Measurements from ENCODE around the gene C5orf15.
"Not testable (repeated sequence)": the region's sequence is repeated elsewhere in the genome, so short reads cannot be mapped to it uniquely, and the experiment has no call there.

The C5orf15 gene

GRCh38 chr5:133962131-133962530, 6.3 kb downstream of the C5orf15 start:
- no peak for DNase-seq

DNA sequence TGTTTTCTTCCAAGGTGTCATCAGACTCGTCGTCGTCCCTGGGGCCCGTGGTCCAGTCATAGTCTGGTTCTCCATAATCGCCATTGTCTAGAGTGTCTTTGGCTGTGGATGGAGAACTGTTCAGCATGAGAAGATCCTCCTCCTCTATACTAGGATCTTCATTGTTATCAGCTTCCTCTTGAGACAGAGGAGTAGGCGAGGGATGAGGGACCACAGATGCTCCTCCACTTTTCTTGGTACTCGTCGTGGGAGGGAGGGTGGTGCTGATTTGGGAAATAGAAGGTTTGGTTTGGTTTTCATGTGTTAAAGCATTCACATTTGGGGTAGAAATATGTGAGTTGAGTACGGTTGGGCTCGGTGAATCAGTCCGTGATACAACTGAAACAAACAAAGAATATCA, 8.8 kb downstream of the C5orf15 start:
- DNase-seq = no peak

DNA sequence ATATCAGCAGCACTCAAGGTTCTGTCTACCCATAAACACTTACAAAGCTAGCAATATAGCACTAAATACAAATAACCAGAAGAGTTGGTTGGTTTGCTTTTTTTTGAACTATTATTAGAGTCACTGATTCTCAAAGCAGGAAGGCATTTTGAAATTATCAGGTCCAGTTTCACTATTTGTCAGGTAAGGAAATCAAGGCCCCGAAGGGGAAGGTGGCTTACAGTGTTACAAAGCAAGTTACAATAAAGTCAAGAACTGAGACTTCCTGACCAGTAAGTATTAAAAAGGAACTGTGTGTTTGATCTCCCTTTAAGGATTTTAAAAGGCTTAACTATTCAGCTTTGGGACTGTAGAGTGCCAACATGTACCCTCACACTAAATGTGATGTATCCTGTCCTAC, 10.8 kb downstream of the C5orf15 start:
- DNase-seq = no peak

- DNase-seq = no peak
Observed at GRCh38 chr5:133957080-133957479, 11.3 kb downstream of the C5orf15 start.

GRCh38 chr5:133956196-133956595, 12.2 kb downstream of the C5orf15 start:
- DNase-seq = not testable (repeated sequence)

DNA sequence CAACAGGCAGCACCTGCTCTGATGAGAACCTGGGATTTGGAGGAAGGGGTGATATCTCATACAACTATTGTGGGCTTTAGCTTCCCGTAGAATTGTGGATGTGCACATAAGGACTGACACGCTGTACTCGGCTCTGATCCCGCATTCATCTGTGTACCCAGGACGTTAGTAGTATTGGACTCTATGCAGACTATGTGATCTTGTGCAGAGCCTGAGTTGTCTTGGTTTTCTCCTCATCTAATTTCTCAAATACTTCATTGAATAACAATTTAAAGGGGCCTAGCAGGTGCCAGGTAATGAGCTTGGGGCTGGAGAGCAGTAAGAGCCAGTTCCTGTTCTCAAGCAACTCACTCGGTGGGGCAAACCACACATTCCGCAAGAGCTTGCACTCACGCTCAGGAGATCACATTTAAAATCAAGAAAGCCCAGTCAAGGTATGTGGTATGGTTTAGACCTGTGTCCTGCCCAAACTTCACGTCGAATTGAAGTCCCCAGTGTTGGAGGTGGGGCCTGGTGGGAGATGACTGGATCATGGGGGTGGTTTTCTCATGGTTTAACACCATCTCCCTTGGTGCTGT, 14.8 kb downstream of the C5orf15 start:
- DNase-seq = no peak

- DNase-seq = no peak
Observed at GRCh38 chr5:133952729-133953567, 15.5 kb downstream of the C5orf15 start.

DNA sequence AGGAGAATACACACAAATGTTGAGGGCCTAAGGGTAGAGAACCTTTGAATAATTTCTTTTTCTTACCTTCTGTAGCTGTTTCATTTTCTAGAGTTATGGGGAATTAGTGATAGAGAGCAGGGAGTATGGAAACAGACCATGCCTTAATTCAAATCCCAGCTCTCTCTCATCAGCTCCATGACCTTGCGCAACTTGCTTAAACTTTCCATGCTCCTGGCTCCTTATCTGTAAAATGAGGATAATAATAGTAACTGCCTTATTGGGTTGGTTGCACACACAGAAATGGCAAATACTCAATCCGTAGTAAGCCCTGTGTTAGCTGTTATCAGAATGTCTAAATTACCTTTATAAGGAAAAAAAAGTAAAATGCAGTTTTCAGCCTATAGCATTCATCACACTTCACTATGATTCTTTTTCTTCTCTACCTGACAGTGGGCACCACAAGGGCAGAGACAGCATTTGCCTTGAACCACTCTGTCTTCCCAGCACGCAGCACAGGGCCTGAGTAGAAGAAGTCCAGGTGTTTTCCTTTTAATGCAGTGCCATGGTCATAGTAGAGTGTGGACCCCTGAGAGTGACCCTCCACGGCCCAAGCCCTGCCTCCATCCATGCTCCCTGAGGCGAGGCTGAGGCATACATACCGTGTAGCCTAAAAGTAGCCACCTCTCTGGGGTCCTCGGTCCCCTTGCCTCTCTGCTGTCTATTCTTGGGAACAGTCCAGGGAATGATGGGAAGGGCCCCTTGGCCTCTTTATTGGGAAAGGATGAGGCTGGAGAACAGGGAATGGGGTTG, 17.4 kb downstream of the C5orf15 start:
- DNase-seq = no peak

GRCh38 chr5:133948721-133949120, 19.7 kb downstream of the C5orf15 start:
- no peak for DNase-seq

DNA sequence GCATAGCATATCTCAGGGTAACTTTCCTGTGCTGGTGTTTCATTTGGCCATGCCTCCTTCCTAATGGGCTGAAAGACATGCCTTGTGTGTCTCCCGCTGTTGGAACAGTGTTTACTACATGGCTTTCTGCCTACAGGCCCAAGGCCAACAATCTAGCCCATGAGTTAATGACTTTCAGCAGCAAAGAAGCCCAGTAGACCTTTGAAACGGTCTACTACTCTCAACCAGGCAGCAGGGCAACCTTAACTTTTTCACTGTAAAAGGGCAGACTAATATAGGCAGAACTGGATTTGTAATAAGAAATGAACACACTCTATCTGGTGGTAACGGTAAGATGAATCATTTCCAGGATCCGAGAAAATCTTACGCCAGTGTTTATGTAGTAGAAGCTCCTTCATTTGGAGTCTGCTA, 21.0 kb downstream of the C5orf15 start:
- no peak for DNase-seq

- no peak for DNase-seq
Observed at GRCh38 chr5:133945568-133945967, 22.9 kb downstream of the C5orf15 start.

DNA sequence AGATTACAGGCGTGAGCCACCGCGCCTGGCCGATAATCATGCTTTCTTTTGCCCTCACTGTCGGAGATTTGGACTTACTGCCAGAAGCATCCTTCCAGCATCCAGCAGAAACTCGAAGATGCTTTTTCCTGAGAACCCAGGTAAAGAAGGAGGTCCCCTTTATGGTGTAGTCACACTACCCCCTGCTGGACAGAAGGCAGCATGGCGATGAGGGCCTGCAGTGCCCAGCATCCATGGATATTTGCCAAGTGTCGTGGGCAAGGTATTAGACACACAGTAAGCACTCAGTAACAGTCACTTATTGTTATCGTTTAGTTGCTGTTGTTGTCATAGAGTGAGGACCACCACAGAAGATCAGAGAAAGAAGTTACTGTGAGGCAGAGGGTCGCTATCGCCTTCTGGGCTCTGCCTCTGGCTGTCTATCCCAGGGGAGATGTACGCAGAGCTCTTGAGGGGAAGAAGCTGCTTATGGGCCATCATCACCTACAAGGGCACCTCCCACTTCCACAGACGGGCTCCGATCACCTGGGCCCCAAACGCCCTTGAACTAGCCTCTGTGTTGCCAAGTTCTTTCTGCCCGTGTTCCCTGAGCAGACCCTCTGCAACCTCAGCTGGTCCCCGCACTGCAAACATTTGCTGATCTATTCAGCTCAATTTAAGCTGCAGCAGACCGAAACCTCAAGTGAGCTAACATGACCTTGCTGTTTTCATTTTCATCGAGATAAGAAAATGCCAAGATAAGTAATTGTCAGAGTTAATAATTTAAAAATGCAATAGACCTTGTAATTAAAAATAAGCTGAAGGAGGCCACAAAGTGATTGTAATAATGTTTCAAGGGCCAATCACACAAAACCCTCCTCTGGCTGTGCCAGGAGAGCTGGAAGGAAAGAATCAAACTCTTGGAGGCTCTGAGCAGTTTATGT, 23.9 kb downstream of the C5orf15 start:
- DNase-seq = no peak

DNA sequence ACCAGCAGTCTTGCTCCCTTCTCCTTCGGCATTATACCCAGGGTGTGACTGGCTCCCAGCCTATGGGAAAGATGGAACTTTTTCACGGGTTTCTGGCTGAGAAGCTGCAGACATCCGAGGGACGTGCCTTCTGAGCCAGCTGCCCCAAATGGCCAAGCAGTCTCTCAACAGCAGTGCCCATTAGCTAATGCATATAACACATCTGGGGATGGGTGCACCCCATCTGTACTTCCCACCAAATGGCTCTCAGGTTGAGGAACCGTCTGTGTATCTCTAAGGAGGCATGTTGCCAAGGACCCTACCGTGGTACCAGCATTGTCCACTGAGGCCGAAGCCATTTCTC, 25.0 kb downstream of the C5orf15 start:
- no peak for DNase-seq

DNA sequence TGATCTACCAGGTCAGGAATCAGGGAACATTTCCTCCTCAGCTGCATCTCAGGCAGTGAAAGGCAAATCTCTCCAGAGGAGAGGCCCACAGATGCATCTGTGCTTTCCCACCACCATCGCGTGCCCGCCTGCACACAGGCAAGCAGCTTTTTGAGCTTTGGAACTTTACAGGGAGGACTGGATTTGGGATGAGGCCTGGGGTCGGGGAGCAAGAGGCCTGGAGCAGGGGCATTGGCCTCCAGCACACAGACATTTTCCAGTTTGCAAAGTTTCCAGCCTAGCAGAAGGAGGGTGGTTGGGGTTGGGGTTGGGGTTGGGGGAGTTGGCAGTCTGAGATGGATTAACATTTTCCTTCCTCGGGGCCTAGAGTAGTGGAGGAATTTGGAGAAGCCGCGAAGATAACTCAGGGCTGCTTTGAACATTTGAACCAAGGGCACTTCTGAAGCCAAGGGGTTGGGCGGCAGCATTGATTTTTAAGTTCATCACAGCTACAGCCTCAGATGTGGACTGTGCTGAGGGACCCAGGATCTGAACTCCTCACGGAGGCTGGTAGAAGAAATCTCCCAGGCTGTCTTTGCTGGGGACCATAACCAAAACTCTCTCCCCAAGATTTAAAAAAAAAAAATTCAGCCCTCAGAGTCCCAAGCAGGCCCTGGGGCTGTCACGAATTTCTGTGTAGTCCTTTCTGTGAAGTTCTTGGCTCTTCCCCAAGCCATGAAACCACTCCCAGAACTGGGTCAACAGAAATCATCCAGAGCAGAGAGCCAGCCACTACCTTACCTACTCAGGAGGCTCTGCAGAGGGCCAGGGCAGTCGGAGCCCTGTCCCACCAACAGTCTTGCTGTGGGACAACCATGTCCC, 25.6 kb downstream of the C5orf15 start:
- DNase-seq = no peak

GRCh38 chr5:133941456-133942196, 26.8 kb downstream of the C5orf15 start:
- DNase-seq = no peak

GRCh38 chr5:133939668-133940067, 28.8 kb downstream of the C5orf15 start:
- DNase-seq = no peak

- DNase-seq = no peak
Observed at GRCh38 chr5:133938929-133939328, 29.5 kb downstream of the C5orf15 start.

DNA sequence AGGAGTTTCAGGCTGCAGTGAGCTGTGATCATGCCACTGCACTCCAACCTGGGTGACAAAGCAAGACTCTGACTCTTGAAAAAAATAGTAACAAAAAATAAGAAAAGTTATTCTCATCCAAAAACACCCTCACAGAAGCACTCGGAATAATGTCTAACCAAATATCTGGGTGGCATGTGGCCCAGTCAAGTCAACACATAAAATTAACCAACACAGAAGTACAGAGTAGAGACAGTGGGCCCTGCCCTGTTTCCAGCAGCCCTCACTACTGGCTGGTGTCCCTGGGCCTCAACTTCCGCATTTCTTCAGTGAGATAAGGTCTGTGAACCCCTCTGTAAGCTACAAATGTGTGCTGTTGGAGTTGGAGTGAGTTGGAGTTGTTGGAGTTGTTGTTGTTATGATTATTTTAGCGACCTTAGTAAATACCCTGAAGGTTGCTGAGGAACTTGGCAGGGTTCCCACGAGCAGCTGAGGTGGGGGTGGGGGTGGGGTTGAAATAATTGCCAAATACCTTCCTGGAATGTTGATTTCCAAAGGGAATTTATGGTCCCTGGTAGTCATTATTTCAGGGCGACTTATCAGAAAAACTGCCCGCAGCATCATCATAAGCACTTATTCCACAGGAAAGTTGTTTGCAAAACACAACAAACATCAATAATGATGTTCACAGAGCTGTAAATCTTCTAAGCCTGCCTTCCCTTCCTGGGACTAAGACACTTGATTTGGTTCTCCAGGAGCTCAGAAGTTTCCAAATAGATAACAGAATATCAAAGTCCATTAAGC, 30.2 kb downstream of the C5orf15 start:
- no peak for DNase-seq

- not testable (repeated sequence) for DNase-seq
Observed at GRCh38 chr5:133937628-133938027, 30.8 kb downstream of the C5orf15 start.

DNA sequence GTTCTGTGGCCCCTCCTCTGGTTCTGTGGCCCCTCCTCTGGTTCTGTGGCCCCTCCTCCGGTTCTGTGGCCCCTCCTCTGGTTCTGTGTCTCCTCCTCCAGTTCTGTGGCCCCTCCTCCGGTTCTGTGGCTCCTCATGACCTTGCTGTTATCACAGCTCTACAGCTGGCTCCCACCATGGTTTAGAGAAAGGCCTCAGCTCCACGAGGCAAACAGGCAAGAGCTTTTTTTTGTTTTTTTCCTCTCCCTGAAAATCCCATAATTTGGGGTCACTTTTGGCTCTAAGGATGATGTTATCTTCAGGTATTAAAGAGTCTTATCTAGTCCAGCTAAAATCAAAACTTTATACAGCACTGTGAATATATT, 31.8 kb downstream of the C5orf15 start:
- no peak for DNase-seq

All from KG1 (cell line).